GM15510 (cell line): Measurements from ENCODE around the gene GAB2.

Experiments used
- POLR2A ChIP-seq: IDR thresholded peaks from 3 replicates; pipeline ENCODE4 v1.6.1; 2011; ENCODE audit warnings: borderline replicate concordance; ENCODE audit not compliant: insufficient read length; ENCODE audit errors: extremely low read depth

The GAB2 gene

GRCh38 chr11:78277314-78277994 lies 140.2 kb downstream of the GAB2 start:
- TF ChIP-seq POLR2A, result no peak

DNA sequence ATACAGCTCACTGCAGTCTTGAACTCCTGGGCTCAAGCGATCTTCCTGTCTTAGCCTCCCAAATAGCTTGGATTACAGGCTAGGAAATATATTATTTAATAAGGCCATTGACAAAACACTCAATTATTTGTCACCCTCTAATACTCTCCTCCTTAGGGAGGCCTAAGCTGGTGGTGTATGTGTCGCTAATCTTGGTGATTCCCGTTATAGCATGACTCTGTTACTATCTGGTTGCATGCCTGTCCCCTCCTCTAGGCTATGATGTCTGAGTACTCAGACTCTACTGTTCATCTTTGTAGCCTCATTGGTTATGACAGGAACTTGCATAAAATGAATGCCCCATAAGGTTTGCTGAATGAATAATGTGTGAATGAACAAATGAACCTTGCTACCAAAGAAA lies 141.3 kb downstream of the GAB2 start:
- no peak for TF ChIP-seq POLR2A

- no peak for TF ChIP-seq POLR2A
Measured at GRCh38 chr11:78274739-78275138, 142.9 kb downstream of the GAB2 start.

DNA sequence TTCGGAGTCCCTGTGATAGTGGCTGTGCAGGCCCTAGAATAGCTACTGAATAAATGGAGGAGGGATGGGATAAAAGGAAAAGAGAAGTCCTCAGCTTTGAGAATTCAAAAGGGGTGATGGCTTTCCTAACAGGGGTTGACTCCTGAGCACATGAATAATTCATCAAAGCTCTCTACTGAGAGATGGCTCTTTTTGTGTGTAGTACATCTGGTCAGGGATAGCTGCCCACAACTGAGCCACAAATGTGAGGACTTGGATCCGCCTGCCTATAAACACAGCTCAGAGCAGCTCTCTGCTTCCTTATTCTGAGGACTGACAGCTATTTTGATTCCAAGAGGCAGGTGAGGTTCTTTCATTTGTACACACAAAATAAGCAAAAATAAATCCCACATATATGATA lies 146.6 kb downstream of the GAB2 start:
- TF ChIP-seq POLR2A, result no peak

DNA sequence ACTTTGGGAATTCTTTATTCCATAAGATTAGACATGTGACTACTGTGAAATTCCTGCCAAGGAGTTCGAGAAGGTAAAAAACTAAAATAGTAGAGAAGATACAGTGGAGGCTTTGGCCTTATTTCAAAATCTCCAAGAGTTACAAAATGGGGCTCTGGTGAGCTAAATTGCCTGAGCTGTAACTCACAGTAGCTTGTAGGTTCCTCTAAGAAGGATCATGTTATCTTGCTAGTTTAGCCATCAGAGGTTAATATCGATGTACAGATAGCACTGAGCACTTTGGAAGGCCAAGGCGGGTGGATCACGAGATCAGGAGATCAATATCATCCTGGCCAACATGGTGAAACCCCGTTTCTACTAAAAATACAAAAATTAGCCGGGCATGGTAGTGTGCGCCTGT lies 147.8 kb downstream of the GAB2 start:
- TF ChIP-seq POLR2A, result no peak

DNA sequence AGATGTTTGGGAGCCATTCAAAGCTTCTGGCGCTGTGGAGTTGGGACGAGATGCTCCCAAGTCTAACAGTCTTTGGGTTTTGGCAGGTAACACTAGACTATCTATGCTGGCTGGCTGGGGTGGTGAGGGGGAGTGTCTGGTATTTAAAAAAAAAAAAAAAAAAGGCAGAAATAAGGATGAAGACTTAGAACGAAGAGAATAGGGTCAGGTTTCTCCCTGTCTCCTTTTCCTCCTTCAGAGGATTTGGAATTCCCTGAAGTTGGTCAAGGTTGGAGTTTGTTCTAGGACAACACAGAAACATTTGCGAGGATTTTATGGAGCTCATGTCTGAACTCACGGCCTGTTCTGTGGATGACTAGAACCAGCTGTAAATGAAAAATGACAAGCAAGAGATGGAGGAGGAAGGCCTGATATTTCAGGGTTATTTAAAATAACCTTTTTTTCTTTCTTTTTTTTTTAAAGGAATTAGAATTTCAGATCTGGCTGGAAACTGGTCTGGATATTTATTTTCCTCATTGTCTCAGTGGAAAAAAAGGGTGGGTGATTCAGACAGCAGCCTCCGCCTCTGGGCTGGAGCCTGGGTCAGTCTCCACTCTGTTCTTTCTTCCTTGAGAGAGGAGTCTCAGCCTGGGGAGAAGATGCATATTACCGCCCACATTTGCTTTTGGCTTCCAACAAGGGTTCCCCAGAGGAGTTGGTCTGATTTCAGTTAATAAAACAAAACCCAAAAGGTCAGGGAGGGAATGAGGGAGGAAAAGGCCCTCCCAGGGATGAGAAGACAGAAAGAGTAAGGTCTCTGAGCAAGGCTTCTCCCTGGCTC lies 148.8 kb downstream of the GAB2 start:
- no peak for TF ChIP-seq POLR2A

- TF ChIP-seq POLR2A, result no peak
Measured at GRCh38 chr11:78266451-78266850, 151.2 kb downstream of the GAB2 start.

DNA sequence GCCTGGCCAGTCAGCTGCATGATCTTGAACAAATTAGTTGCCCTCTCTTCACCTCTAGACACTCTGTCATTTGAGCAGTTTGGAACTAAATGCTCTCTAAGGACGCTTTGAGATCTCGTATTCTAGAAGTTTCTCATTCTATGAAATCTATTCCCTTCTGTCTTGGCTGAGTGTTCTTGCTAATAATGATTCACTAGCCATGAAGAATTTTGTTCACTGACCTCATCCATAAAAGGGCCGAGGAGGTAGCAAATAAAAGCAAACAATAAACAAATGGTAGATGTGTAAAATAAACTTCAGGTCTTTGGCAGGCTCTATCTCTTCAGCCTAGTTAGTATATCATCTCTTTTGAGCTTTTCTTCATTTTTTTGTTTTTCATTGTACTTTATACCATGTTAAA lies 152.3 kb downstream of the GAB2 start:
- no peak for TF ChIP-seq POLR2A

GRCh38 chr11:78262691-78263090 lies 154.9 kb downstream of the GAB2 start:
- no peak for TF ChIP-seq POLR2A

DNA sequence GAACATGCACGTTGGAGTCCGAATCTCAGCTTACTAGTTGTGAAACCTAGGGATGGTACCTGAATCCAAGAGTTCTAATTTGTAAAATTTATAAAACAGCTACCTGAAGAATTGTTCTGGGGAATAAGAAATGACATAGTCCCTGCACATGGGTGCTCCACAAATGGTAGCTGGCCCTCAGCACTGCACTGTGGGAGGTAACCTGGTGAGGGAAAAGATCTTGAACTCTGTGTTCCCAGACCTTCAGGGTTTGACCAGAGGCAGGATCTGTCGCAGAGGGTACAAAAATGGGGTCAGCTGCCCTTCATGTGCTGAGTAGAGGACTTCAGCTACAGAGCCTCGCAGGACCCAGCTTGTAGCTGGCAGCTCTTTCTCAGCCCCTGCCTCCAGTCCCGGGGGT lies 155.4 kb downstream of the GAB2 start:
- TF ChIP-seq POLR2A, result no peak

- no peak for TF ChIP-seq POLR2A
Measured at GRCh38 chr11:78261828-78262227, 155.8 kb downstream of the GAB2 start.

- no peak for TF ChIP-seq POLR2A
Measured at GRCh38 chr11:78261367-78261766, 156.3 kb downstream of the GAB2 start.

DNA sequence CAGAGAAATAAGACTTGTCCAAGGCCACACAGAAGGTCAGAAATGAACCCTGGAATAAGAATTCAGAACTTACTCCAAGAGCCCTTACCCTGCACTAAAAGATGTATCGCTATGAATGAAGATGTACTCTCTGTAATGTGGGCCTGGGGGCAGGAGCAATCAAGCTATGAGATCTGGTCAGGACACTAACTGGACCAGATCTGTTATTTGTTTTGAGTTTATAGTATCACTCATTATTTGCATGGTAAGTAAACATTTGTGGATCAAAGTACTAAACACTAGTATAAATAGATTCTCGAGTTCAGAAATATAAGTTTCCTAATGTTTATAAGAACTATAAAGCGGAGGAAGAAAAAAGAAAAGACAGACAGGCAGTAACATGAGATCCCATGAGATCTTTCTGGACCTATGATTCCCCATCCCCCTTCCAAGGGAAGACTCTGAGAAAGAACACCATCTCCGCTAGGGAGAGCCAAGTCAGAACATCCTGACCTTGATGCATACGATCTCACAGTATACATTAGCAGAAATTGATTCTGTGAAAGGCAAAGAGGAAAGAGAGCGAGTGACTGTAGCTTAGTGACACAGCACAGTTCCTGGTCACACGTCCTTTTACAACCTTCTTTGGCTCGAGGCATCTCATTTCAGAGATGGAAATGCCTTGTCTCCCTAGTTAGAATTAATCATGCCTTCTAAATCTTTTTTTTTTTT lies 157.7 kb downstream of the GAB2 start:
- no peak for TF ChIP-seq POLR2A

- no peak for TF ChIP-seq POLR2A
Measured at GRCh38 chr11:78257654-78258053, 160.0 kb downstream of the GAB2 start.

- no peak for TF ChIP-seq POLR2A
Measured at GRCh38 chr11:78256962-78257361, 160.7 kb downstream of the GAB2 start.
